Measurements from ENCODE around the gene TLR3.
A peak's percentile ranks its signal among the peaks of the same experiment; 100 is the strongest.
"Not testable (repeated sequence)": the region's sequence is repeated elsewhere in the genome, so short reads cannot be mapped to it uniquely, and the experiment has no call there.

Gene TLR3

DNA sequence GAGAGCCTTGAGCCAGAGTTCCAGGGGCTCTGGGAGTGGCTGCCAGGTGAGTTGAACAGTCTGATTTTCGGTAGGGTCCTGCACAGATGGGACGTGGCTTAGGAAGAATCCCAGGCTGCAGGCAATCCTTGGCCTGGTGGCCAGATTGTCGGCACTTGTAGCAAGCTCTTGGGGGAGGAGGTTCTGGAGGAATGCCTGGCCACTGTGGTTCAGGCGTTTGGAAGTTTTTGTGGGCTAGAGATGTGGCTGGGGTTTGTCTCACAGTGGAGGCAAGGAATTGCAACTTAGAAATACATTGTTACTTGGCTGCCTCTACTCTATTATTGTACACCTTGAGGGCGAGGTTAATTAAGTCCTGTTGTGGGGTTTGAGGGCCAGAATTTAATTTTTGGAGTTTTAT is 21.5 kb upstream of the TLR3 start:
- not testable (repeated sequence) for DNase-seq (ENCODE audit: low read depth, low spot score)

- not testable (repeated sequence) for DNase-seq (ENCODE audit: low read depth, low spot score)
Measured at GRCh38 chr4:186050135-186050534, 18.8 kb upstream of the TLR3 start.

GRCh38 chr4:186051096-186051495 is 17.9 kb upstream of the TLR3 start:
- no peak for DNase-seq (ENCODE audit: low read depth, low spot score)

- no peak for DNase-seq (ENCODE audit: low read depth, low spot score)
Measured at GRCh38 chr4:186058253-186058979, 10.5 kb upstream of the TLR3 start.

GRCh38 chr4:186058980-186059316 is 10.0 kb upstream of the TLR3 start:
- no peak for DNase-seq (ENCODE audit: low read depth, low spot score)

DNA sequence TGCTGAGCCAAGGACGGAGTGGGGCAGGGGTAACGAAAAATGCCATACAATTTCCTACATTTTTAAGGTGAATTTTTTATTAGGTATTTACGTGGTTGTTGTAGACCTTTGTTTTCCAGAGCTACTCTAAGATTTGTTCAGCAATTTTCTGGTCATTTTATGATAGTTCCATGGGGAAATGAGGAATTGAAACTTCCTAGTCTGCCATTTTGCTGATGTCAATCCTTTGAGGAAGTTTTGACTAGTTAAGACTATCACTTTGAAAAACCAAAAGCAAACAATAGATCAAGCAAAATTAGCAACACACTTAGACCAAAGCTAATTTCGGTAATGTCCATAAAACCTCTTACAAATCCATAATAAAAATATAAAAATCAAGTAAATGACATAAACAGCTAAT is 7.0 kb upstream of the TLR3 start:
- DNase-seq (ENCODE audit: low read depth, low spot score), result no peak

- DNase-seq (ENCODE audit: low read depth, low spot score), result peak; percentile 46
Measured at GRCh38 chr4:186067757-186068385, 1.1 kb upstream of the TLR3 start.

GRCh38 chr4:186069729-186070128 is 773 bp downstream of the TLR3 start:
- no peak for DNase-seq (ENCODE audit: low read depth, low spot score)

- DNase-seq (ENCODE audit: low read depth, low spot score), result no peak
Measured at GRCh38 chr4:186072516-186072915, 3.6 kb downstream of the TLR3 start.

- no peak for DNase-seq (ENCODE audit: low read depth, low spot score)
Measured at GRCh38 chr4:186074189-186074588, 5.2 kb downstream of the TLR3 start.

- DNase-seq (ENCODE audit: low read depth, low spot score), result no peak
Measured at GRCh38 chr4:186078981-186079638, 10.2 kb downstream of the TLR3 start.

DNA sequence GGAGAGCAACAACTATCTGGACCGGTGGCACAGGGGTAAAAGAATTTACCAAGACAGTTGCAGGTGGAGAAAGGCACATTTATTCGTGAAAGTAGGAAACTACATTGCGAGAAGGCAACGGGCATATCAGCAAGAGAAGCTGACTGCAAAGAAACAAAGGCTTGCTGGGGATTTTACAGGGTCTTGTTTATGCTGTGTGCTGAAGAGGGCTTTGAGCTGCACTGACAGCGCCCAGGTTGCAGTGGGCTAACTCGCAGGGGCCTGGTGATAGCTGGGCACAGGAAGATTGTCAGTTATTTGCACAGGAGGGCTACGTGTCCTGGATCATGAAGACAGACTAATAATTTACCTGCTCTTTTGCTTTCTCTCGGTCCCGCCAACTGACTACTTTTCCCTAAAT is 10.7 kb downstream of the TLR3 start:
- DNase-seq (ENCODE audit: low read depth, low spot score), result no peak

GRCh38 chr4:186081202-186081807 is 12.3 kb downstream of the TLR3 start:
- DNase-seq (ENCODE audit: low read depth, low spot score), result no peak

GRCh38 chr4:186082221-186082620 is 13.3 kb downstream of the TLR3 start:
- DNase-seq (ENCODE audit: low read depth, low spot score), result no peak

DNA sequence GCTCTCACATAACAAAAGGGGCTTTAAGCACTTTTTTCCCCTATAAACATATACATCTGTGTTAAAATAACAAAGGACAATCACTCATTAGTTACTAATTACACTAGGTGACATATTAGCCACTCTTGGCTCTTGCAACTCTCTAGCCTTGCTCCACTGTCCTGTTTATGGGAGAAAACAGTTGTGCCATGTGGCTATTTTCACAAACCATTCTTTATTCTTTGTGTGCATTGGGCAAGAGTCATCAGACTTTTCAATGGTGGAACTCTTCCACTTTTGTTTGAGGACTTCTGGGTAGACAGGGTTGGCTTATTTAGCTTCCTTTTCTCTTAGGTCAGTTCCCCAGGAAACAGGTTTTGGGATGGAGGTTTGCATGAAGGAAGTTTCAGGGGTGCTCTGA is 19.6 kb downstream of the TLR3 start:
- no peak for DNase-seq (ENCODE audit: low read depth, low spot score)

DNA sequence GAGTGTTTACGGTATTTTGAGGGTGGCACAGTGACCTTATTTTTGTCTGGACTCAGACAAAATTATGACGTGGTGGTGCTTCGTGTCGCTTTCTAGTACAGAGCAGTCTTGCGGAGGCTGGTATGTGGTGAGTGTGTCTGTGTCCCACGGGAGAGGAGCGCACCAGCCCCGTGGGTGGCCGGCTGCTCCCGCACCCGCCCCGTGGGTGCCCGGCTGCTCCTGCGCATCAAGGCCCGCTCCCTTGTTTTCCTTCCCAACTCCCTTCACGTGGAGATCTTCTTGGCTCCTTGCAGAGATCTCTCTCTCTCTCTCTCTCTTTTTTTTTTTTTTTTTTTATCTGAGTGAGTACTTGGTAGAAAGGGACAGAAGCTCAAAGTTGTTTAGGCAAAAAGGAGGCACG is 23.3 kb downstream of the TLR3 start:
- DNase-seq (ENCODE audit: low read depth, low spot score), result no peak

DNA sequence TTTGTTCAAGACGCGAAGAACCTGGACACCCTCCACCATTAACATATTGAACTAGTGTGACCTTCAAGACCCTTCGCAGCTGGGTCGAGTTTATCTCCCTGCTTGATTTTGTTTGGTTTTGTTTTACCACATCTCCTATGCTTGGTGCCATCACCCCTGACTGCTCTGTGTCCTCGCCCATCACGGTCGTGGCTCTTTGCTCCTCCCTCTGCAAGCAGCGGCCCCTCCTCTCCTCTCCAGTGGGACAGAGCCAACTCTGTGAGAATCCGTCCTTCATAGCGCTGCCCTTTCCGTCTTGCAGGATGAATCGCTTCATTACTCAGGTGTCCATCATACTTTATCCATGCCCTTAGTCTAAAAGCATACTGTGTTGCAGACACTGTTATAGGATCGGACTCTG is 26.4 kb downstream of the TLR3 start:
- DNase-seq (ENCODE audit: low read depth, low spot score), result no peak

DNA sequence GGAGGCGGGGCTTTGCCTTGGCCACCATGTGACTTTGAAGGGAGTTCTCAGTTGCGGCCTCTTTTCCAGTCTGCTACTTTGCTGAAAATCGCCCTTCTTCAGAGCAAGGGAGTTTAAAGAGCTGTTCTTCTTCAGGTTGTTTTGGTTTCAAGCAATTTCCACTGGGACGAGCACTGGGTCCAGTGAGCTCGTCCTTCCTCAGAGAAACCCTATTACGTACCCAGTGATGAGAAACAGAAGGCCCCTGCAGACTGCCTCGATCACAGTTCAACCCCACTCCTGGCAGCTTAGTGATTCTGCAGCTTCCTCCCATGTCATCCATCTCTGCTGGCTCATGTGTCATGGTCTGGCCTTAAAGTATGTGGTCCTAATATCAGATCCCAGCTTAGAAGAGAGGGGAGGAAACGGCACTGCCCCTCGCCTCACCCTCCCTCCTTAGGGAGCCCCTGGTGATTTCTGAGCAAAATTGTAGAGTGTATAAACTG is 27.8 kb downstream of the TLR3 start:
- no peak for DNase-seq (ENCODE audit: low read depth, low spot score)

GRCh38 chr4:186097386-186097785 is 28.4 kb downstream of the TLR3 start:
- no peak for DNase-seq (ENCODE audit: low read depth, low spot score)

- DNase-seq (ENCODE audit: low read depth, low spot score), result no peak
Measured at GRCh38 chr4:186102931-186103330, 34.0 kb downstream of the TLR3 start.

- no peak for DNase-seq (ENCODE audit: low read depth, low spot score)
Measured at GRCh38 chr4:186104114-186104889, 35.3 kb downstream of the TLR3 start, which contains the start of gene FAM149A. TSS of gene FAM149A (plus strand) at chr4:186104704.
